GM19043 (cell line): ENCODE measurements around the gene GPR33.

Source experiments
- ATAC-seq: cut with Tn5 transposase; IDR thresholded peaks from one replicate; pipeline ENCODE4 v1.9.1; 2021; ENCODE audit warnings: low read depth; ENCODE audit not compliant: unreplicated experiment

The GPR33 gene, protein sequence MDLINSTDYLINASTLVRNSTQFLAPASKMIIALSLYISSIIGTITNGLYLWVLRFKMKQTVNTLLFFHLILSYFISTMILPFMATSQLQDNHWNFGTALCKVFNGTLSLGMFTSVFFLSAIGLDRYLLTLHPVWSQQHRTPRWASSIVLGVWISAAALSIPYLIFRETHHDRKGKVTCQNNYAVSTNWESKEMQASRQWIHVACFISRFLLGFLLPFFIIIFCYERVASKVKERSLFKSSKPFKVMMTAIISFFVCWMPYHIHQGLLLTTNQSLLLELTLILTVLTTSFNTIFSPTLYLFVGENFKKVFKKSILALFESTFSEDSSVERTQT

DNA sequence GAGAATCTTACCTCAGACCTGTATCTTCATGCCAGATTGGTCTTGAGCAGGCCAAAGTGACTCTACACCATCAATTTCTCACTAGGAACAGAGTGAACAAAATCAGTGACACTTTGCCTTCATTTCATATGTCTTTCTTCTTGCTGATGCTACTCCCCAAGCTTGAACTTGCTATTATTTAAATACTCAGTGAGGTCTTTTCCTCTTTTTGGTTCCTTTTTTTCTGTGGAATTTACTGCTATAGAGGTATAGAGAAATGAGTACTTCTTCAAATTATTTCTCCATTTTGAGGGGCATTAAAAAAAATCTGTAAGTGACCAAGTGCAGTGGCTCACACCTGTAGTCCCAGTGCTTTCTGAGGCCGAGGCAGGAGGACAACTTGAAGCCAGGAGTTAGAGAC, at the start of gene GPR33:
Gene GPR33, minus strand, starts transcription at position 154 of the 400 bp plus-strand sequence. CDS start 4,074 bp downstream, outside the sequence.
- ATAC-seq, result no peak

DNA sequence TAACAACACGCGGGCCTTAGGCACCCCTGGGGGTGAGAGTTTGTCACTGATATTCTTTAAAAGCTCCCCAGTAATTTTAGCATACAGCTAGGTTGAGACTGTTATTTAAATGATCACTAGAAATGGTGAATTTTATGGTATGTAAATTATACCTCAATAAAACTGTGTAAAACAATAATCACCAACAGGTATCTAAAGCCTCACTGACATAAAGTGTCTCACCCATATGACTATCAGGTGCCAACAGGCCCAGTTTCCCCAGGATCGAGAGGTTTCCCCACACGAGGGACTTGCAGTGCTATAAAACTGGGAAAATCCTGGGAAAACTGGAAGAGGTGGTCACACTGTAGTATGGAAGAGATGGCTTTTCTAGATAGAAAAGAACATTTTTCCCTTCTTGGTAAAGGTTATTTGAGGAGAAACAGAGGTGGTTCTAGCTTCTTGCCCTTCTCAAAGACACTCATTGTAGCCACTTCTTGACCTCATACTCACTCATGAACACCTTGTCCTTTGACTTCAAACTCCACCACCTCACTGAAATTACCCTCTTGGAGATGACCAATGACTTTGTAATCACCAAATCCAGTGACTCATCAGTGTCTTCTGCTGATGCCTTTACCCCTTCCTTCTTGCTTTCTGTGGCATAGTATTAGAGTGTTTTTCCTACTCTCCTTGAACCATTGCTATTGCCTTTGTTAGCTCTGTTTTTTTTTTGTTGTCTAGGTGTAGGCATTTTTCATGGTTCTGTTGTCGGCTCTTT, 48.5 kb upstream of the GPR33 start:
- ATAC-seq, result no peak

DNA sequence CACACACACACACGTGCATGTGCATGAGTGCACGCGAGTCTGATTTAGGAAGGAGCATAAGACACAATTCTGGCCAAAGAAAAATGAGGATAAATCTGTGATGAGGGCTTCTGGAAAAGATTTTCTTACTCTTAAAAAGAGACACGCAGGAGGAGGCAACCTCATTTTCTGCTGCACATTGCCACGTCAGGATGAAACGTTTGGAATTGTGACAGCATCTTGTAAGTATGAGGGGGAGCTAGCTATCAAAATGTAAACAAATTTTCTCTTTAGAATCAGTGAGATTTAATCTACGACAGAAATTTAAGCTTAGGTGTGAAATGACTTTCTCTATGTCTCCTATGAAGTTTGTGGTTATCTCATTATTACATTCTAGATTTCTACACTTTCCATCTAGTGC, 42.3 kb upstream of the GPR33 start:
- no peak for ATAC-seq

DNA sequence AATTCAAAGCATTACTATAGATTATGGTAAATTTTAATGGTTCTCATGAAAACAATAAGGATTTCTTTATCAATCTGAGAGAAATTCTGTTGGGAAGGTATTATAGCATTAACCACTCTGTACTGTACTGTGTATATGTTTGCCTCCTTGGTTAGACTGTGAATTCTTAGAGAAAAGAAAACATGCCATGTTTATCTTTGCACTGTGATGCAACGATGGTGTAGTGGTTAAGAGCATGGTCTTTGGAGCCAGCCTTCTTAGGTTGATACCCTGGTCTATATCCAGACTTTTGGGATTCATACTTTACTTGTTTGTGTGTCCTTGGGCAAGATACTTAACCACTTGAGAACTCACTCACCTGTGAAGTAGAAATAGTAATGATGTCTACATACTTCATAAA, 41.2 kb upstream of the GPR33 start:
- ATAC-seq, result no peak

DNA sequence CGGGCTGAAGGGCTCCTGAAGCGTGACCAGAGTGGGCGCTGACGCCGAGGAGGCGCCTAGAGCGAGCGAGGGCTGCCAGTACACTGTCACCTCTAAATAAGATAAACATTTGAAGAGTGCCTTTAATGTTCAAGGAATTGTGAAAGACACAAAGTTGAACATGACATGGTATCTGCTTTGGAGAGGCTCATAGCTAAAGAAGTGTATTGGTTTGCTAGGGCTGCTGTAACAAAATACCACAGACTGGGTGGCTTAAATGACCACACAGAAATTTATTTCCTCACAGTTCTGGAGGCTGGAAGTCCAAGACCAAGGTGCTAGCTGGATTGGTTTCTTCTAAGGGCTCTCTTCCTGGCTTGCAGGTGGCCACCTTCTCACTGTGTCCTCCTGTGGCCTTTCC, 39.7 kb upstream of the GPR33 start:
- no peak for ATAC-seq

DNA sequence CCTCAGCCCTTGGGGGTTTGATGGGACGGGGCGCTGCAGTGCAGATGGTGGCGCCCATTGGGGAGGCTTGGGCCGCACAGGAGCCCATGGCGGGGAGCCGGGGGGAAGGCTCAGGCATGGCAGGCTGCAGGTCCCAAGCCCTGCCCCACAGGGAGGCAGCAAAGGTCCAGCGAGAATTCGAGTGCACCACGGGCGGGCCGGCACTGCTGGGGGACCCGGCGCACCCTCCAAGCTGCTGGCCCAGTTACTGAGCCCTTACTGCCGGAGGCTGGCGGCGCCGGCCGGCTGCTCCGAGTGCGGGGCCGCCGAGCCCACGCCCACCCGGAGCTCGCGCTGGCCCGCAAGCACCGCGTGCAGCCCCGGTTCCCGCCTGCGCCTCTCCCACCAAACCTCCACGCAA, 39.2 kb upstream of the GPR33 start:
- ATAC-seq, result no peak

DNA sequence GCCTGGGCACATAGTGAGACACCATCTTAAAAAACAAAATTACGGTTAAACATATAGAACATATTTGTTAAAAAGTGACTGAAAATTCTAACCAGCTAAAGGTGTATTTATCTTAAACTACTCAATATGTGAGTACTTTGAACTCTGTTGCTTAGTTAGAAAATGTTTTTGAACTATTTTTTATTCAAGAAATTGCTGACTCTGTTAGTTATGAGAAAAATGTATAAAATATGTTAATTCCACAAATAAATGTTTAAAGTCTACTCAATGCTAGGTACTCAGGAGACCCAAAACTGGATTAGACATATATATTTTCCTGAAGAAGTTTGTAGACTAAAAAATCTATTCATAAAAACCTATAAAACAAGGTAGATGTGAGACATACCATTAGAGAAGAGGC, 23.0 kb upstream of the GPR33 start:
- no peak for ATAC-seq

DNA sequence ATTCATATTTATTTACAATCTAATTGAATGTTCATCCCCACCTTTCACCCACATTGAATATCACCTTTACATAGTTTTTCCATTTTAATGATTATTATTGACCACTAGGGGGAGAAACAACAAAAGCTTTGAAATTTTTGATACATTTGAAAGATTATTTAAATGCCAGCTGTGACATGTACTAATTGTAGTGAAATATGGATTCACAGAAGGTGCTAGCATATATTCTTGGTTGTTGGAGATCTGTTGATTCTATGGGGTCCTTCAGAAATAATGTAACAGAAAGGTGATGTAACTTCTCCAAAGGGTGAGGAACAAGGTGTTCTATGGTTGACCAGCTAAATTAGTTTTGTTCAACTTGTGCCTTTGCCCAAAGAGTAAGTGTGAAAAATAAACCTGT, 22.4 kb upstream of the GPR33 start:
- no peak for ATAC-seq

DNA sequence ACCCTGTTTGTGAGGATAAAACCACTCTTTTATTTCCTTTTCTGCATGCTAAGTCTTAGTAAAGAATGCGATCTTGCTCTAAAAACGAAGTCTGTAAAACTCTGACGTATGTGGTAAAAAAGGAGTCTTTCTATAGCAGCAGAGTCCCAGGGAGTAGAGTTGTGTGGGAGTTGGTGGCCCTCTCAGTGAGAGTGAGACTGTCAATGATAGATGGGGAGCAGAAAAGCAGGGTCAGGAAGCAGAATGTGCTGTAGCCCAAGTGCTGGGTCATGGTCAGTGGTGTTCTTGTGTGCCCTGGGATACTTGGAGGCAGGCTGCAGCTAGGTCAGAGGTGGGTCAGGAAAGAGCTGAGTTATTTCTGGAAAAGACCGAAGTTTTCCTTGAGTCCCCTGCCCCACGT, 20.3 kb upstream of the GPR33 start:
- ATAC-seq, result no peak

DNA sequence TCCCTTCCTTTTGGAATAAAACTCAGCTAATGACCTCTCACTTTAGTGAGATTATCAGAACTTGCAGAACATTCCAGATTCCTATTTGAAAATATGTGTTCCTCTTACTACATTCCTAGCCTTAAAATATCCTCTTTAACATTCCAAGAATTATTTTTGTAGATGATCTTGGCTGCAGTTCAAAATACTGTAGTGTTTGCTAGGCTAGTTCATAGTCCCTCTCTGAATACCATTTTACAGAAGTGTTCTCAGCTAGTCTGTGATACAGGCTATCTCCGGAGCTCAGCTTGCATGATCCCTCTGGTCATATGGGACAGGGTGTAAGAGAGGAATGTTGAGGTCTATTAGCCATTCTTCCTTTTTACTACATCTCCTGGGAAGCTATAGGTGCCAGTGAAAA, 17.6 kb upstream of the GPR33 start:
- ATAC-seq, result no peak

DNA sequence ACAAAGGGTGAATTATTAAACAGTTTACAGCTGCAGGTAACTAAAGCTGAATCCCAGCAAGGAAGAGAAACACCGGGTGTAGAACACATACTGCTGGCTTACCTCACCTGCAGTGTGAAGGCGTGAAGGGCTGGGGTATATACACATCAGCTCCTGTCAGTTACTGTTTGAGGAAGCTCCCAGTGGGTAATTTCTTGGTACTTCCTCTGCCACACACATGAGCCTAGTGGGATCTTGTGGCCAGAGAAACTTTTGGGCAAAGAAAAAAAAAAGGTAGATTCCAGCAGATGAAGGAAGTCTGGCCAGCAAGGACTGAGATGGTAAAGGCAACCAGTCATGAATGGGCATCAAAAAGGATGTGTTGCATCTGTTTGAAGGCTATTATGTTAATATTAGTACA, 14.0 kb upstream of the GPR33 start:
- no peak for ATAC-seq

DNA sequence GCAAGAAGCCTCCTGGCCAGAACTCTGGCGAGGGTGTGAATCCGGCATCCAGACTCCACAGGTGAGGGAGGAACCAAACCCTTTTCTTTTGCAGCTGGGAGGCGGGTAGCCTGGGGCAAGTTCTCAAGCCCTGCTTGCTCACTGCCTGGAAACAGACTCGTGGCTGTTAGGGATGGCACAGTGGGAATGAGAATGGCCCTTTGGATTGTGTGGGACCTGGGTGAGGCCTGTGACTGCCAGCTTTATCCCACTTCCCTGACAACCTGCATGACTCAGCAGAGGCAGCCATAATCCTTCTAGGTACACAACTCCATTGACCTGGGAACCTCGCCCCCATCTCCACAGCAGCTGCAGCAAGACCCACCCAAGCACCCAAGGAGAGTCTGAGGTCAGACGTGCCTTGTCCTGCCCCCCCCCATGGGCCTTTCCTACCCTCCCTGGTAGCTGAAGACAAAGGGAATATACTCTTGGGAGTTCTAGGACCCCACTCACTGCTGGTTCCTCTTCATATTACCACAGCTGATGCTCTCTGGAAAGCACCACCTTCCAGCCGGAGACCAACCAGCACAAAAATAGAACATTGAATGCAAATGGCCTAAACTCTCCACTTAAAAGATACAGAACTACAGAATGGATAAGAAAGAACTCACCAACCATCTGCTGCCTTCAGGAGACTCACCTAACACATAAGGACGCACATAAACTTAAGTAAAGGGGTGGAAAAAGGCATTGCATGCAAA, 5.1 kb upstream of the GPR33 start:
- ATAC-seq, result no peak

DNA sequence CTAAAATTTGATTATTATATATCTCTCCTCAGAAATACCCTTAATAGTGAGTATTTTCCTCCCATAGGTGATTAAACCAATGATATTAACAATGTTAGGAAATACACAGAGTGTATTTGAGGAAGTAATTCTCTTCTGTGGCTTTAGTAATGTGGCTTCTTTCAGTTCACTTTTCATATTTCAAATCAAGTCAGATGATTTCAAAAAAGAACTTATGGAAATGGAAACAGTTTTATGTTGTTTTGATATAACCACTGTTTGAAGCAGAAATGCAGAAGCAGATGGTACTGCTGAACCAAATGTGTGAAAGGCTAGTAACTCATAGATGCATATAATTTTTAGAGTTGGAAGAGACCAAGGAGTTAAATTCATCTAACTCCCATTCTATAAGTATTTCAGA, 1.9 kb upstream of the GPR33 start:
- ATAC-seq, result no peak

DNA sequence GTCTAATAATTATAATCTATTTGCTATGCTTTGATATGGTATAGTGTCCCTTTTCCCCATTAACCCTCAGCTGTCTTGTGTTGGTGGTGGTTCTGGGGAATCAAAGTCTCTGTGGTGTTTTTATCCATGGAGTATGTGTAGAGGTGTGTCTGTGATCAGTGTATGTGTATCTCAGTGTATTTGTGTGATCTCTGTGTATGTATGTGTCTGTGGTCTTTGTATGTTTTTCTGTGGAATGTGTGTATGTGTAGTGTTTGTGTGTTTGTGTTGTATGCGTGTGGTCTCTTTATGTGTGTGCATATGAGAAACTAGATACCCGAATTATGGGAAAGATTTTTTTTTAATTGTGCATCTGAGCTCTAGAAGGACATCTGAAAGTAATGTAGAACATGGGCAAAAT, 1.1 kb downstream of the GPR33 start:
- ATAC-seq, result no peak

DNA sequence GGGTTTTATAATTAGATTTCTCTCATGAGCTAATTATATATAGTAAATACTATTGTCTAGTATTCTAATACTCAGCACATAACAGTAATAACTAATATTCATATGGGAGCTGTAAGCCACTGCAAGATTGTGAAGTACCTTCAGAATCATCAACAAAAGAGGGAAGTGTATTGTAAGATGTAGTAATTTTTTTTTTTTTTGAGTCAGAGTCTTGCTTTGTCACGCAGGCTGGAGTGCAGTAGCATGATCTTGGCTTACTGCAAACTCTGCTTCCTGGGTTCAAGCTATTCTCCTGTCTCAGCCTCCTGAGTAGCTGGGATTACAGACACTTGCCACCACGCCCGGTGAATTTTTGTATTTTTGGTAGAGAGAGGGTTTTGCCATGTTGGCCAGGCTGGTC, 3.1 kb downstream of the GPR33 start:
- no peak for ATAC-seq

DNA sequence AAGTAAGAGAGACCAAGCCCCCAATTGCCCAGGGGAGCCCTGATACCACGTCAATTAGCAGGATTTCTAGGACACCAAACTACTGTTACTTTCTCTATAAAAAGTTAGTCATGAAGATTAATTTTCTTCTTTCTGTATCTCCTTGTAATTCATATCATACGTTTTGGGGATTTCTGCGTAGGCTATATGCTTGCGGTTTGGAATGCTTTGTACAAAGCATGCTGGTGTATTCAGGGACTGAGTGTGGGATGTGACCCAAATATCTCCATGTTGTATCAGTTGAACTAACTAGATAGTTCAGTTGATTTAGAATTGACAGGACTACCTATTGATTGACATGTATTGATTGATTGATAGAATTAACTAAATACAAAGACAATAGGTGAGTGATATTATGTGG, 7.7 kb downstream of the GPR33 start:
- ATAC-seq, result no peak

DNA sequence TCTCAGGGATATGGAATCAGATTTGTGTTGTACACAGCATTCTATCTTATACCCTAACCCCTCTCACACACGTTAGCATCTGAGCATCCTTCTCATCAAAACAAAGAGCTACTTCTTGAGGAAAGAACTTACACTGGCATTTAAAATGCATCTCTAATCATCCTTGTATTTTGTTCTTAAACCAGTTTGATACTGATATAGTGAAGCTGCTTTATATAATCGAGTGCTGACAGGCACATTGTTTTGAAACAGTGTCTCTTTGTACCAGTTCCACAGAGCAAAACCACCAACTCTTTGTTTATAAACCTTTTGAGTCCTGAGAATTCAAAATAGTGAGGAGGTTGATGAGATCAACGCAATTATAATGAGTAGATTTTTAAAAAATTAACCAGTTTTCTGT, 8.8 kb downstream of the GPR33 start:
- ATAC-seq, result no peak

DNA sequence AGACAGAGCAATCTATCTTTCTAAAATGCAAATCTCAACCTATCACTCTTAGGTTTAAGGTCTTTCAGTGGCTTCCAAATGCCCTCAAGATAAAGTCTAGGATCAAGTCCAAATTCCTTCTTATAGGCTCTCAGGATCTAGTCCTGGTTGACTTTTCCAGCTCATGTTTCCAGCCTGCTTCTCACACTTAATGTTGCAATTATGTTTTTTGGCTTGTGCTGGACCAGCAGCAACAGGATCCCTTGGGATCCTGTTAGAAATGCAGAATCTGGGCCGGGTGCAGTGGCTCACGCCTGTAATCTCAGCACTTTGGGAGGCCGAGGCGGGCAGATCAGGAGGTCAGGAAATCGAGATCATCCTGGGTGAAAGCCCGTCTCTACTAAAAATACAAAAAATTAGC, 10.6 kb downstream of the GPR33 start:
- no peak for ATAC-seq

DNA sequence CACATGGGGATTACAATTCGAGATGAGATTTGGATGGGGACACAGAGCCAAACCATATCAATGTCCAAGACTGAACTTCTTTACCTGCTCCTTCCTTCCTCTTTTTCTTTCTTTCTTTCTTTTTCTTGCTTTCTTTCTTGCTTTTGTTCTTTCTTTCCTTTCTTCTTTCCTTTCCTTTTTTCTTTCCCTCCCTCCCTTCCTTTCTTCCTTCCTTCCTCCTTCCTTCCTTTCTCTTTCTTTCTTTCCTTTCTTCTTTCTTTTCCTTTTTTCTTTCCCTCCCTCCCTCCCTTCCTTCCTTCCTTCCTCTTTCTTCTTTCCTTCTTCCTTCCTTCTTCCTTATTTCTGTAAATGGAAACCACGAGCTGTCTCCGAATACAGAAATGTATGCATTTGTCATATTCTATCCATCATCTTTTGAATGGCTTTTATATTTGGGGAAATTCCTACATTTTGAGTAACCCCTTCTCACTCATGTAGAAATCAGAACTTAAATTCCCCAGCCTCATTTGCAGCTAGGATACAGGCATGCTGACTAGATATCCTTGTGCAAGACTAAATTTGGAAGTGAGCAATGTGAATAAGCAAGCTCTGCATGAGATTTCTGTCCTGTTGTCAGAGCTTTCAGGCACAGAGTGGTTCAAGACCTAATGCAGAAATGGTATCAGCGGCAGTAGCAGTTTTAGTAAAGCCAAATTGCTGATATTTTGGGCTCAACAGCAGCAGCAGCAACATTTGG, 11.5 kb downstream of the GPR33 start:
- no peak for ATAC-seq

DNA sequence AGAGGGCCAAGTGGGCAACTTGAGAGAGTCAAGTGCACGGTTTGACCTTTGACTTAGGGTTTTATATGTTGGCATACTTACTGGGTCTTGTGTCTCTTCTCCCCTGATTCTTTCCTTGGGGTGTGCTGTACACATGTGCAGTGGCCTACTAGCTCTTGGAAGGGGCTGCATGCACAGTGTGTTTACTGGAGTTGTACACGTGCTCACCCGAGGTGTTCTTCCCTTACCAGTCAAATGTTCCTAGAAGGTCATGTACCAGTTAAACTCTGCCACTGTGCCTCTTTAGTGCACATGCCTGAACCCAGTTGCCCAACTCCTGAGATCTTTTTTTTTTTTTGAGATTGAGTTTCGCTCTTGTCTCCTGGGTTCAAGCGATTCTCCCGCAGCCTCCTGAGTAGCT, 21.3 kb downstream of the GPR33 start:
- no peak for ATAC-seq

DNA sequence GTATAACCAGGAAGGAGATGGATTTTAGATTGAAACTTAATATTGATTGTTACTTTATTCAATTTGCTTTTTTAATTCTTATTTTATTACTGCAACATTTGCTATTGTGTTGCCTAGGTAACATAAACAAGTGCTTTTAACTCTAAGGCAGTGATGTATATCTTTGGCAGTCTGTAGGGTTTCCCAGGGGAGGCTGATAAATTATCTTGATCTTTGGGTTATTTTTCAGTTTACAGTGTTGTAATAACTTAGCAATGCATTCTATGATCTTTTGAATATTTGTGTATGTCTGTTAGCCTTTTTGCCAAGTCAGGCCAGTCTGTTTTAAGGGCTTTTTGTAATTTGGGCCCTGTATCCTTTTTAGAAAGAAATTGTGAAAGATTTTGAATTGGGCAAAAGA, 22.7 kb downstream of the GPR33 start:
- no peak for ATAC-seq
